Naive thymus-derived CD4-positive, alpha-beta T cell (primary cell): ENCODE measurements around the gene IFT172. TPM values are rescaled to one million over a fixed set of nuclear protein-coding genes. Genes with fewer than 3 reads are reported as not detected.
"Not testable (repeated sequence)": the region's sequence is repeated elsewhere in the genome, so short reads cannot be mapped to it uniquely, and the experiment has no call there.

Experiments
- ATAC-seq: fragments of 150-1000 bp; cut with Tn5 transposase; 2 replicates; pipeline ENCODE4 v1.10.0; 2021; ENCODE audit warnings: mild to moderate bottlenecking, moderate library complexity
- CTCF ChIA-PET: fragments of 350-600 bp; sonication (Branson Sonifier 250); formaldehyde crosslinking; loops from one replicate; lab custom pipeline; 2021; ENCODE audit warnings: antibody characterized with exemption; lab: Charles Lee
- POLR2A ChIA-PET: fragments of 350-600 bp; sonication (Branson Sonifier 250); formaldehyde crosslinking; loops from one replicate; lab custom pipeline; 2021; ENCODE audit warnings: antibody characterized with exemption, inconsistent platforms; lab: Charles Lee
- DNase-seq, 9 donors: peaks; one replicate each; pipeline versions ENCODE4 v3.0.0 to v3.0.0-alpha.2; 2020 to 2022; ENCODE audit warnings: mixed read lengths in 1 of 9
- H3K27ac ChIP-seq: one replicate; pipeline ENCODE4 v1.7.0; 2013; ENCODE audit warnings: mild to moderate bottlenecking, low read depth, low read length, moderate library complexity
- H3K27me3 ChIP-seq, 2 donors: one replicate each; pipeline ENCODE4 v1.7.0; 2013; ENCODE audit warnings: low read length in 2 of 2, mild to moderate bottlenecking in 2 of 2, moderate library complexity in 2 of 2; ENCODE audit not compliant: control insufficient read depth in 2 of 2, insufficient read depth in 2 of 2
- H3K36me3 ChIP-seq, 3 experiments: 1 replicate in 2 of 3; 2 replicates in 1 of 3; pipeline ENCODE4 v1.7.0; 2013; ENCODE audit warnings: low read length in 3 of 3, mild to moderate bottlenecking in 3 of 3, moderate library complexity in 1 of 3; ENCODE audit not compliant: insufficient read depth in 3 of 3, control insufficient read depth in 2 of 3
- H3K4me1 ChIP-seq, 2 donors: one replicate each; pipeline ENCODE4 v1.7.0; 2013; ENCODE audit warnings: low read length in 2 of 2, mild to moderate bottlenecking in 2 of 2, moderate library complexity in 1 of 2; ENCODE audit not compliant: control insufficient read depth in 2 of 2, insufficient read depth in 2 of 2
- H3K4me3 ChIP-seq: 2 replicates; pipeline ENCODE4 v1.7.0; 2013; ENCODE audit warnings: mild to moderate bottlenecking, low read length
- H3K9me3 ChIP-seq, 3 experiments: 1 replicate in 2 of 3; 2 replicates in 1 of 3; pipeline ENCODE4 v1.7.0; 2013; ENCODE audit warnings: low read length in 3 of 3; ENCODE audit not compliant: control insufficient read depth in 2 of 3
- H3K27ac Mint-ChIP-seq, 9 donors: one replicate each; pipeline ENCODE4 v1.8.0; 2020 to 2022; ENCODE audit warnings: mixed read lengths in 9 of 9, mild to moderate bottlenecking in 8 of 9, moderate library complexity in 5 of 9, inconsistent platforms in 2 of 9
- H3K27me3 Mint-ChIP-seq, 5 donors: one replicate each; pipeline ENCODE4 v1.8.0; 2021 to 2022; ENCODE audit warnings: mixed read lengths in 5 of 5, mild to moderate bottlenecking in 1 of 5
- H3K36me3 Mint-ChIP-seq, 5 donors: one replicate each; pipeline ENCODE4 v1.8.0; 2020 to 2022; ENCODE audit warnings: mixed read lengths in 5 of 5, mild to moderate bottlenecking in 3 of 5, inconsistent platforms in 1 of 5
- H3K4me1 Mint-ChIP-seq, 7 donors: one replicate each; pipeline ENCODE4 v1.8.0; 2020 to 2022; ENCODE audit warnings: mixed read lengths in 7 of 7, mild to moderate bottlenecking in 3 of 7, inconsistent platforms in 1 of 7
- H3K4me3 Mint-ChIP-seq, 10 donors: one replicate each; pipeline ENCODE4 v1.8.0; 2020 to 2022; ENCODE audit warnings: mild to moderate bottlenecking in 10 of 10, mixed read lengths in 10 of 10, moderate library complexity in 6 of 10, inconsistent platforms in 2 of 10
- H3K9me3 Mint-ChIP-seq, 11 donors: one replicate each; pipeline ENCODE4 v1.8.0; 2020 to 2022; ENCODE audit warnings: mixed read lengths in 11 of 11, mild to moderate bottlenecking in 4 of 11, inconsistent platforms in 1 of 11, moderate library complexity in 1 of 11
- intact Hi-C, 2 donors: fragments of 100-400 bp; cut with micrococcal nuclease; formaldehyde crosslinking; loops; one replicate each; pipeline ENCODE4 v1.15.1; 2023
- polyA plus RNA-seq, 2 donors: library from polyadenylated mRNA; unstranded; fragments of 300-500 nt; fragmentation: Illumina TruSeq; gene quantifications; one replicate each; pipeline ENCODE4 v1.2.3, GENCODE V29; 2021
- total RNA-seq, 6 experiments: library from RNA in 5 of 6; stranded (reverse) in 5 of 6; gene quantifications; 1 replicate in 5 of 6; 2 replicates in 1 of 6; pipeline ENCODE4 v1.2.3 and lab custom pipeline; 2021 to 2026

The IFT172 gene
- total and polyA plus RNA-seq, 7 experiments from 2014 or later: 1.4 to 35.8 (median 21.1) TPM

DNA sequence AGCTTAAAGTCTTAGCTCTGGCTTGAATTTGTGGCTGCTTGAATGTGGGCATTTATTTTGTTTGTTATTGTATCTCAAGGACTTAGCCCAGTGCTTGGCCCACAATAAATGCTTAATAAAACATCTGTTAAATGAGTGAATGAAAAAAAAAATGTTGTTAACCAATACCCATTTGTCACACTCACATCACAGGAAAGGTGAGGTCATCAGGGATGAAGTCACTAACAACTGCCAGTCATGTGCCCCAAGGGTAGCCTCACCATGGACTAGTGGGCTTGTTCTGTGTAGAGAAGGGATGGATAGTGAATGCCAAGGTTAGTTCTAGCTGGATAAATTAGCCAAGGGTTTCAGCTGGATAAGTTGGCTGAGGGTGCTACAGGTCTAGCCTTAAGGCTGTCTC lies 58.1 kb downstream of the IFT172 start:
- Histone ChIP-seq H3K27ac (peak overlapping the region; percentile 94), H3K36me3 (peaks cover 29 to 34% (median 34%) of the 10 kb centered on the region in 3 experiments), H3K4me1 (peaks cover 23 to 28% of the 10 kb centered on the region in 2 donors), H3K9me3 (no peaks in the 10 kb centered on the region), H3K27me3 (no peaks in the 10 kb centered on the region), H3K4me3 (no peak overlapping the region)
- H3K36me3 Mint-ChIP-seq: peaks cover 14 to 35% (median 34%) of the 10 kb centered on the region in 5 donors
- H3K4me3 Mint-ChIP-seq: peak overlapping the region; percentile 18 to 99 (median 64)
- peak overlapping the region in 8 of 9 donors; percentile 24 to 85 (median 77) for H3K27ac Mint-ChIP-seq
- H3K27me3 Mint-ChIP-seq: no peaks in the 10 kb centered on the region
- ChIA-PET POLR2A (interaction anchor here (0.6 to 7.4 kb wide), 3 partner anchors 21 to 1485 kb away, joined by 3 to 58 read pairs (median 45); partner anchors contain the start of genes EIF2B4, PPM1G and SNX17), CTCF (interaction anchor here (1.3 kb wide), 1 partner anchor 152 kb away, joined by 3 read pairs; no protein-coding TSS in a partner anchor)
- peaks cover 33 to 68% (median 44%) of the 10 kb centered on the region in 7 donors for H3K4me1 Mint-ChIP-seq
- DNase-seq (peak in 1 of 9 donors; percentile 39), ATAC-seq (no peak)
- intact Hi-C loops: no loop called here
- no peaks in the 10 kb centered on the region for H3K9me3 Mint-ChIP-seq

- peak in 3 of 9 donors; percentile 48 to 83 (median 54) for DNase-seq
- H3K27me3 Mint-ChIP-seq: no peaks in the 10 kb centered on the region
Observed at GRCh38 chr2:27428978-27429541, 60.5 kb downstream of the IFT172 start.

DNA sequence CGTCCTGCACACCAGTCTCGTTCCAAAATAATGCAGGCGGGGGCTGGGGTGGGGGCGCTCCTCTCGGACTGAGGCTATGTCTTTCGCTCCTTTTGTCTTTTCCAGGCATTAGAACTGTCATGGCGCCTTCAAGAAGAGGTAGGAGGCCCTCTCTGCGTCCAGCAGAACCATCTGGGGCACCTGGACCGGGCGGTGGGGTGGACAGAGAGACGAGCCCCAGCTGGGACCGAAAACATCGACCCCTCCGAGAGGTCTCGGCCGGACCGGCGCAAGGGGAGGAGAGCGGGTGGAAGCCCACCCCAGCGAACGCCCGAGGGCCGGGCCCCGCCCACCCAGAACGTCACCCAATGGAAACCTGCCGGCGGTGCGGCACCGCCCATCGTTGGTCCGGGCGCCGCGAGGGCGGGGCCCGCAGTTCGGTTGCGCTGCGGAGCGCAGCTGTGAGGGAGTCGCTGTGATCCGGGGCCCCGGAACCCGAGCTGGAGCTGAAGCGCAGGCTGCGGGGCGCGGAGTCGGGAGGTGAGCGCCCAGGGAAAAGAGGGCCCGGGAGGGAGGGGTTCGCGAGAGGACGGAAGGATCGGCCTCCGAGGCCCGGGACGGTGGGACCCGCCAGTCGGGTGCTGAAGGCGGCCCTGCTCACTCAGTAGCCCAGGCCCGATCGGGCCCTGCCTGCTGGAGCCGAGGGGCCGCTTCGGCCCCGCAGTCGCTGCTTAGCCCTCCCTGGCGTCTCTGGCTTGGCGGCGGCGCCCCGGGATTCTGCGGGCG lies 61.1 kb downstream of the IFT172 start, which contains the start of gene NRBP1:
Gene NRBP1 (plus strand): TSS at position 419 of the 765 bp plus-strand sequence. CDS start 4,643 bp downstream, outside the sequence.
- no peaks in the 10 kb centered on the region for H3K9me3 ChIP-seq
- Mint-ChIP-seq H3K27ac (peak within 1 kb of the TSS; percentile 89 to 99 (median 97)), H3K4me3 (peak within 1 kb of the TSS; percentile 91 to 99 (median 98)), H3K36me3 (peaks cover 3 to 9% (median 4%) of the 10 kb centered on the region in 5 donors), H3K4me1 (peaks cover 32 to 48% (median 39%) of the 10 kb centered on the region in 7 donors), H3K27me3 (peaks cover 0 to 3% (median 0%) of the 10 kb centered on the region in 5 donors), H3K9me3 (no peaks in the 10 kb centered on the region)
- H3K4me3 ChIP-seq: peak within 1 kb of the TSS; percentile 84
- H3K4me1 ChIP-seq: peaks cover 23 to 28% of the 10 kb centered on the region in 2 donors
- no peaks in the 10 kb centered on the region for H3K27me3 ChIP-seq
- ChIA-PET CTCF (interaction anchor here (1.0 to 1.5 kb wide), 2 partner anchors 105 to 255 kb away, joined by 4 to 5 read pairs; no protein-coding TSS in a partner anchor), POLR2A (interaction anchor here (0.7 to 7.4 kb wide), 17 partner anchors 10 to 377 kb away, joined by 3 to 58 read pairs (median 4); partner anchors contain the start of genes AGBL5, EIF2B4, GTF3C2 and MPV17)
- intact Hi-C loops: loop anchor here (1.0 to 5.0 kb wide), 15 partner anchors 19 to 462 kb away; partner anchors contain the start of genes CCDC121 (in 2 of the 2), EIF2B4 (in 2 of the 2), GPN1 (in 2 of the 2) and GTF3C2 (in 2 of the 2)
- peak; percentile 83 to 97 (median 88) for DNase-seq
- peaks cover 1 to 5% (median 4%) of the 10 kb centered on the region in 3 experiments for H3K36me3 ChIP-seq
- ATAC-seq: peak; percentile 97
- H3K27ac ChIP-seq: peak within 1 kb of the TSS; percentile 94

More at GRCh38 chr2:27428978-27429541, 60.5 kb downstream of the IFT172 start:
- Histone ChIP-seq H3K27ac (peak overlapping the region; percentile 94), H3K4me1 (peaks cover 23 to 28% of the 10 kb centered on the region in 2 donors), H3K27me3 (no peaks in the 10 kb centered on the region), H3K36me3 (peaks cover 8 to 12% (median 11%) of the 10 kb centered on the region in 3 experiments), H3K4me3 (peak overlapping the region; percentile 84), H3K9me3 (no peaks in the 10 kb centered on the region)
- peak overlapping the region; percentile 74 to 97 (median 95) for H3K27ac Mint-ChIP-seq
- ChIA-PET CTCF (interaction anchor here (1.0 to 2.0 kb wide), 2 partner anchors 28 to 105 kb away, joined by 4 to 6 read pairs; no protein-coding TSS in a partner anchor), POLR2A (interaction anchor here (0.7 to 7.4 kb wide), 15 partner anchors 10 to 295 kb away, joined by 3 to 58 read pairs (median 5); partner anchors contain the start of genes EIF2B4, GTF3C2, MPV17 and PPM1G)
- peaks cover 10 to 14% (median 10%) of the 10 kb centered on the region in 5 donors for H3K36me3 Mint-ChIP-seq
- H3K4me1 Mint-ChIP-seq: peaks cover 32 to 53% (median 44%) of the 10 kb centered on the region in 7 donors
- intact Hi-C loops: loop anchor here (1.0 to 5.0 kb wide), 16 partner anchors 20 to 462 kb away; partner anchors contain the start of genes CCDC121 (in 2 of the 2), EIF2B4 (in 2 of the 2), GPN1 (in 2 of the 2) and GTF3C2 (in 2 of the 2)
- peak overlapping the region; percentile 91 to 99 (median 98) for H3K4me3 Mint-ChIP-seq
- H3K9me3 Mint-ChIP-seq: no peaks in the 10 kb centered on the region
- ATAC-seq: peak; percentile 71

- intact Hi-C loops: loop anchor here (1.0 to 5.0 kb wide), 15 partner anchors 19 to 463 kb away; partner anchors contain the start of genes CCDC121 (in 2 of the 2), EIF2B4 (in 2 of the 2), GPN1 (in 2 of the 2) and GTF3C2 (in 2 of the 2)
- Histone ChIP-seq H3K27ac (peak overlapping the region; percentile 94), H3K27me3 (no peaks in the 10 kb centered on the region), H3K4me3 (peak overlapping the region; percentile 78), H3K9me3 (no peaks in the 10 kb centered on the region), H3K36me3 (no peaks in the 10 kb centered on the region), H3K4me1 (peaks cover 23 to 28% of the 10 kb centered on the region in 2 donors)
- Mint-ChIP-seq H3K36me3 (peaks cover 0 to 5% (median 0%) of the 10 kb centered on the region in 5 donors), H3K4me1 (peaks cover 27 to 44% (median 35%) of the 10 kb centered on the region in 7 donors), H3K27ac (peak overlapping the region; percentile 89 to 99 (median 97)), H3K4me3 (peak overlapping the region; percentile 85 to 99 (median 98)), H3K27me3 (peaks cover 0 to 3% (median 0%) of the 10 kb centered on the region in 5 donors), H3K9me3 (no peaks in the 10 kb centered on the region)
- DNase-seq (no peak), ATAC-seq (no peak)
- POLR2A ChIA-PET: interaction anchor here (0.7 to 7.4 kb wide), 16 partner anchors 14 to 377 kb away, joined by 3 to 58 read pairs (median 4); partner anchors contain the start of genes AGBL5, EIF2B4, GTF3C2 and MPV17
- CTCF ChIA-PET: interaction anchor here (1.0 to 1.5 kb wide), 2 partner anchors 104 to 255 kb away, joined by 4 to 5 read pairs; no protein-coding TSS in a partner anchor
Observed at GRCh38 chr2:27427863-27428212, 61.7 kb downstream of the IFT172 start.

- POLR2A ChIA-PET, H3K27ac ChIP-seq, H3K4me3 Mint-ChIP-seq, H3K36me3 ChIP-seq, H3K36me3 Mint-ChIP-seq, DNase-seq, ATAC-seq, H3K9me3 ChIP-seq, H3K27ac Mint-ChIP-seq, H3K9me3 Mint-ChIP-seq, H3K27me3 Mint-ChIP-seq, CTCF ChIA-PET, H3K4me3 ChIP-seq, H3K27me3 ChIP-seq, H3K4me1 ChIP-seq: not testable (repeated sequence)
- H3K4me1 Mint-ChIP-seq: peaks cover 15 to 20% (median 16%) of the 10 kb centered on the region in 7 donors
- intact Hi-C loops: loop anchor here (5.0 kb wide), 5 partner anchors 68 to 453 kb away; partner anchors contain the start of genes ATRAID (in 1 of the 2), GTF3C2 (in 1 of the 2), MAPRE3 (in 1 of the 2) and SLC4A1AP (in 1 of the 2)
Observed at GRCh38 chr2:27425039-27425438, 64.5 kb downstream of the IFT172 start.
